GM23338 (cell line): ENCODE data around the gene MEGF8.

ENCODE experiments used
- EZH2 ChIP-seq: fragments of 200-600 bp; sonication (generic); IDR thresholded peaks from one replicate; pipeline ENCODE4 v1.8.0; 2017; ENCODE audit warnings: antibody characterized with exemption, mild to moderate bottlenecking, low read depth; ENCODE audit not compliant: unreplicated experiment
- EZH2phosphoT487 ChIP-seq: fragments of 200-600 bp; sonication (generic); IDR thresholded peaks from one replicate; pipeline ENCODE4 v1.8.1; 2018; ENCODE audit warnings: antibody characterized with exemption; ENCODE audit not compliant: unreplicated experiment
- JUNB ChIP-seq: IDR thresholded peaks from one replicate; pipeline ENCODE4 v1.6.1; 2016; ENCODE audit warnings: antibody characterized with exemption; ENCODE audit not compliant: unreplicated experiment
- POLR2AphosphoS5 ChIP-seq: IDR thresholded peaks from 2 replicates; pipeline ENCODE4 v1.6.1; 2016; ENCODE audit warnings: antibody characterized with exemption, low read depth
- STAT1 ChIP-seq: IDR thresholded peaks from one replicate; pipeline ENCODE4 v1.6.1; 2016; ENCODE audit warnings: antibody characterized with exemption; ENCODE audit not compliant: unreplicated experiment
- TF ChIP-seq, protein P1 (sequence below), 2 experiments: fragments of 200-600 bp in 1 of 2; sonication (generic) in 1 of 2; conservative IDR thresholded peaks; 2 replicates each; pipeline versions ENCODE4 v1.5.1 to v1.6.1; 2016 to 2017; ENCODE audit warnings: antibody characterized with exemption in 2 of 2, low read depth in 2 of 2, mild to moderate bottlenecking in 2 of 2, moderate library complexity in 1 of 2
- TF ChIP-seq, protein P2 (sequence below): IDR thresholded peaks from one replicate; pipeline ENCODE4 v1.6.1; 2018; ENCODE audit warnings: antibody characterized with exemption; ENCODE audit not compliant: unreplicated experiment

DNA sequence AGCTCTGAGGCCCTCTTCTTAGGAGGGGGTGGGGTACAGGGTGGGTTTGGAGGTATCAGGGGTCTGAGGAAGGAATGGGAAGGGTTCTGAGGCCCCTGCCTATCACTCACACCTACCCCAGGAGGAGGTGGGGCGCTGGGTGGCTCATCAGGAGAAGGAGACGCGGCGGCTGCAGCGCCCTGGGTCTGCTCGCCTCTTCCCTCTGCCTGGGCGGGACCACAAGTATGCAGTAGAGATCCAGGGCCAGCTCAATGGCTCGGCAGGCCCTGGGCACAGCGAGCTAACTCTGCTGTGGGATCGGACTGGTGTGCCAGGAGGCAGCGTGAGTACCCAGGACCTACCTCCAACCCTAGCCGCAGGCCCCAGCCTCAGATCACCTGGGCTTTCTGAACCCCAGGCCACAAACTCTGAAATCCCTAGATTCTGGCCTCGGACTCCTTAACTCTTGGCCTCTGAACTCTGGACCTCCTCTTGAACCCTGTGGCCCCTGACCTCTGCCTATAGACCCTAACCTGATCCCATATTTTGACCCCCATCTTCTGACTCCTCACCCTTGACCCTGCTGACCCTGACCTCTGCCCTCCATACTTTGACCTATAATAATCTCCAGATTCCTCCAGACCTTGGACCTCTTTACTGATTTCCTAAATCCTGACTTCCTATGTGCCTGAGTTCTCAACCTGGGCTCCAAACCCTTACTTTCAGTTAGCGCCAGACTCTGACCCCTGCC is 24.1 kb downstream of the MEGF8 start:
- TF ChIP-seq, protein P1, sequence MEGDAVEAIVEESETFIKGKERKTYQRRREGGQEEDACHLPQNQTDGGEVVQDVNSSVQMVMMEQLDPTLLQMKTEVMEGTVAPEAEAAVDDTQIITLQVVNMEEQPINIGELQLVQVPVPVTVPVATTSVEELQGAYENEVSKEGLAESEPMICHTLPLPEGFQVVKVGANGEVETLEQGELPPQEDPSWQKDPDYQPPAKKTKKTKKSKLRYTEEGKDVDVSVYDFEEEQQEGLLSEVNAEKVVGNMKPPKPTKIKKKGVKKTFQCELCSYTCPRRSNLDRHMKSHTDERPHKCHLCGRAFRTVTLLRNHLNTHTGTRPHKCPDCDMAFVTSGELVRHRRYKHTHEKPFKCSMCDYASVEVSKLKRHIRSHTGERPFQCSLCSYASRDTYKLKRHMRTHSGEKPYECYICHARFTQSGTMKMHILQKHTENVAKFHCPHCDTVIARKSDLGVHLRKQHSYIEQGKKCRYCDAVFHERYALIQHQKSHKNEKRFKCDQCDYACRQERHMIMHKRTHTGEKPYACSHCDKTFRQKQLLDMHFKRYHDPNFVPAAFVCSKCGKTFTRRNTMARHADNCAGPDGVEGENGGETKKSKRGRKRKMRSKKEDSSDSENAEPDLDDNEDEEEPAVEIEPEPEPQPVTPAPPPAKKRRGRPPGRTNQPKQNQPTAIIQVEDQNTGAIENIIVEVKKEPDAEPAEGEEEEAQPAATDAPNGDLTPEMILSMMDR (conservative IDR thresholded peaks at IDR 0.05; ENCODE audit: low read depth in 2 of 2), result no peak
- TF ChIP-seq, protein P2, sequence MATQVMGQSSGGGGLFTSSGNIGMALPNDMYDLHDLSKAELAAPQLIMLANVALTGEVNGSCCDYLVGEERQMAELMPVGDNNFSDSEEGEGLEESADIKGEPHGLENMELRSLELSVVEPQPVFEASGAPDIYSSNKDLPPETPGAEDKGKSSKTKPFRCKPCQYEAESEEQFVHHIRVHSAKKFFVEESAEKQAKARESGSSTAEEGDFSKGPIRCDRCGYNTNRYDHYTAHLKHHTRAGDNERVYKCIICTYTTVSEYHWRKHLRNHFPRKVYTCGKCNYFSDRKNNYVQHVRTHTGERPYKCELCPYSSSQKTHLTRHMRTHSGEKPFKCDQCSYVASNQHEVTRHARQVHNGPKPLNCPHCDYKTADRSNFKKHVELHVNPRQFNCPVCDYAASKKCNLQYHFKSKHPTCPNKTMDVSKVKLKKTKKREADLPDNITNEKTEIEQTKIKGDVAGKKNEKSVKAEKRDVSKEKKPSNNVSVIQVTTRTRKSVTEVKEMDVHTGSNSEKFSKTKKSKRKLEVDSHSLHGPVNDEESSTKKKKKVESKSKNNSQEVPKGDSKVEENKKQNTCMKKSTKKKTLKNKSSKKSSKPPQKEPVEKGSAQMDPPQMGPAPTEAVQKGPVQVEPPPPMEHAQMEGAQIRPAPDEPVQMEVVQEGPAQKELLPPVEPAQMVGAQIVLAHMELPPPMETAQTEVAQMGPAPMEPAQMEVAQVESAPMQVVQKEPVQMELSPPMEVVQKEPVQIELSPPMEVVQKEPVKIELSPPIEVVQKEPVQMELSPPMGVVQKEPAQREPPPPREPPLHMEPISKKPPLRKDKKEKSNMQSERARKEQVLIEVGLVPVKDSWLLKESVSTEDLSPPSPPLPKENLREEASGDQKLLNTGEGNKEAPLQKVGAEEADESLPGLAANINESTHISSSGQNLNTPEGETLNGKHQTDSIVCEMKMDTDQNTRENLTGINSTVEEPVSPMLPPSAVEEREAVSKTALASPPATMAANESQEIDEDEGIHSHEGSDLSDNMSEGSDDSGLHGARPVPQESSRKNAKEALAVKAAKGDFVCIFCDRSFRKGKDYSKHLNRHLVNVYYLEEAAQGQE, result no peak
- TF ChIP-seq EZH2 (no peak), POLR2AphosphoS5 (no peak), JUNB (no peak), STAT1 (no peak), EZH2phosphoT487 (no peak)
